ENCODE measurements around the gene SLC6A2. TPM values are rescaled to one million over a fixed set of nuclear protein-coding genes. Genes with fewer than 3 reads are reported as not detected.

The SLC6A2 gene
- total RNA-seq, 1 donor from 2014 or later: under 0.01 TPM

GRCh38 chr16:55671206-55671973 is 15.6 kb downstream of the SLC6A2 start:
- no peak for DNase-seq (ENCODE audit: low read depth in 2 of 2)

DNA sequence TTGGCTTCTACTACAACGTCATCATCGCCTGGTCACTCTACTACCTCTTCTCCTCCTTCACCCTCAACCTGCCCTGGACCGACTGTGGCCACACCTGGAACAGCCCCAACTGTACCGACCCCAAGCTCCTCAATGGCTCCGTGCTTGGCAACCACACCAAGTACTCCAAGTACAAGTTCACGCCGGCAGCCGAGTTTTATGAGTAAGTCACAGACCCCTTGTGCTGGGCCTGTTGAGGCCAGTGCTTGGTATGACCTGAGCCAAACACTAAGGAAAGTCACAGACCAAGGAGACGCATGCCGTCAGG is 16.1 kb downstream of the SLC6A2 start:
- no peak for DNase-seq (ENCODE audit: low read depth in 2 of 2)

DNA sequence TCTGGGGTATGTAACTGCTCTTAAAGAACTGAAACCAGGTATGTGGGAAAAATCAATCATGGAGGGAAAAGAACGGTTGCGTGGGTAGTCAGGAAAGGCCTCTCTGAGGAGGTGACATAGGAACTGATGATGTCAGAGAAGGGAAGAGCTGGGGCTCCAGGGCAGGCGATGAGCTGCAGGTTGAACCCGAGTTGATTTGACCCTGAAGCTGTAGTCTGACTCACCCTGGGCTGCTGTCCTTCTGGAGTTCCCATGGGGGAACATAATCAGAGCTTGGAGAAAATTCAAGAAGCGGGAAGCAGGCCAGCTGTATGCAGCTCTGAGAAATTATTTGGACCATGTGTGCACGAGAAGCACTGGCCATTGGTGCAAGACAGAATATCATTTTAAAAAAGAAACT is 16.7 kb downstream of the SLC6A2 start:
- DNase-seq (ENCODE audit: low read depth in 2 of 2): no peak

DNA sequence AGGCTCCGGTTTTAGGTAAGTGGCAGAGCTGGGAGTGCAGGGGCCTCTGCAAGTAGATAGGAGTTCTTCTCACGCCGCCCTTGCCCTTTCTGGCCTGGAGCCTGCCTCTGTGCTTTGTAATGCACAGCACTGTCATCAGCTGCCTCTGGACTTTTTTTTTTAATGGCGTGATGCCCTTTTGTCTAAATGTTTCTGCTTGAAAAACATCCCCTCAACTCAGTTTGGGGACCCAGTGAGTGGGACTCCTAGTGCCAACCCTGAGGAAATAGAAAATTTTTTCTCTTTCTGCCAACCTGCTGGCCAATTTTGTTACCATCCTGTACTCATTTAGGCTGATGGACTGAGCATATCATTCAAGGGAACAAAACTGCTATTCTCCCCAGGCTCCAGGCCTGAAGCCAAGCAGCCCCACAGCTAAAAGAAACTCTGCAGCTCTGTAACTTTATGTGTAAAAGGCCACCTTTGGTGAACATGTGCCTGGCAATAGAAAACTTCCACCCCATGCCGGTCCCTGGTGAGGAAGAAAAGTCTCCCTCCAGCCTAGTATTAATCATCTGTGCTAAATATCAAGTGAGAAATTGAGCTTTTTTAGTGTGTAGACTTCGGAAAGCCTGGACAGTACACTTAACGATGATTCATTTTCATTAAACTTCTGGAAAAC is 22.5 kb downstream of the SLC6A2 start:
- no peak for DNase-seq (ENCODE audit: low read depth in 2 of 2)

DNA sequence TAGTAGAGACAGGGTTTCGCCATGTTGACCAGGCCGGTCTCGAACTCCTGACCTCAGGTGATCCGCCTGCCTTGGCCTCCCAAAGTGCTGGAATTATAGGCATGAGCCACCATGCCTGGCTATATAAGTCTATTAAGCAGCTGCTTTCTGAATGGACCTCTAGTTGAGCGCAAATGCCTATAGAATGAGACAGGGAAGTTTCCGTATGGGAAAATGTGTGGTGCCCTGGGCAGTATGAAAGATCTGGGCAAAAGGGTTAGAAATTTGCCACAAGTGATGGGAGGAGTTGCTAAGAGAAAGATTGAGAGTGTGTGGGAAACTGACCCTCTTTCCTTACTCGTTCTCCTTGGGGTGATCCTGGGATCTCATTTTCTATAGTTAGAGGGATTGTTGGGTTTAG is 26.3 kb downstream of the SLC6A2 start:
- no peak for DNase-seq (ENCODE audit: low read depth in 2 of 2)

DNA sequence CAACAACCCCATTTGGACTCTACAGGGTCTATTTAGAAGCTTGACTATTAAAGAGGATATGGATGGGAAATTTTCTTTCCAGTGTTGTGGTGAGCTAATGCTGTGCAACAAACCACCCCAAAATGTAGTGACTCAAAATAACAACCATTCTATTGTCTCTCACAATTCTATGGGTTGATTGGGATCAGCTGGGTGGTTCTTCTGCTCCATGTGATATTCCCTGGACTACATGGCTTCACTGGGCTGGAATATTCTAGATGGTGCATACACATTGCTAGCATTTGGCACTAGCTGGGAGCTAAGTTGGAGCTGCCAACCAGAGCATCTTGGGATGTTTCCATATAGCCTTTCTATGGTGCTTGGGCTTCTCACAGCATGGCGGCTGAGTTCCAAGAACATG is 30.2 kb downstream of the SLC6A2 start:
- DNase-seq (ENCODE audit: low read depth in 2 of 2): no peak

DNA sequence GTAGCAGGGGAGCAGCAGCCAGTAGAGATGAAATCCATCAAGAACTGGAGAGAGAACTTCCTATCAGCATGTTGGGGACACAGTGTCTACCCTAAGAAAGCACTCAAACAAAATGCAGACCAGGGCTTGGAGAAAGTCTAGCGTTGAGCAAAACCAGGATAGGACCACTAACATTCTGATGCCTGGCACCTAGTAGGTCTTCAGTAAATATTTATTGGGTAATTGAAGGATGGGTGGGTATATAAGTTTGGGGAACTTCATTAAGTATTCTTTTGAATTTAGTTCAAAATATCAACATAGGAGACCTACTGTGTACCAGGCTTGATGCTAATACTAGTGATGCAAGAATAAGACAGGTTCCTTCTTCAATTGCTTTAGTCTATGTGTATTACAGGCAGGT is 30.9 kb downstream of the SLC6A2 start:
- no peak for DNase-seq (ENCODE audit: low read depth in 2 of 2)

- DNase-seq (ENCODE audit: low read depth in 2 of 2): no peak
These were observed 32.0 kb downstream of the SLC6A2 start for GRCh38 chr16:55687802-55688201.

DNA sequence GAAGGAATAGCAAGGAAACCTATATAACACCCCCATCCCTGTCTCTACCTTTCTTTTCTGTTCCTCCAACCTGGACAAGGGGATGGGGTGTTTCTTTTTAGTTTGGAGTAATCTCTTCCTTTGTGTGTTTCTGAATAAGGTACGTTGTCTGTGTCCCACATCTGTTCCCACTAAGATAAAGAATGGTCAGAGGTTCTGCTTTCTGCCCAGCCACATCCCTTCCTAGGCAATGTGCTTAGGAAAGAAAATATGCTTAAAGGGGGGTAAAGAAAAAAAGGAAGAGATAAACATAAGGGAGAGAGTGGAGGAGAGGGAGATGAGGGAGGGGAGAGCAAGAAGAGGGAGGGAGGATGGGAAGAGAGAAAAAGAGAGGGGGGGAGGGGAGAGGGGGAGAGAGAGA is 35.1 kb downstream of the SLC6A2 start:
- no peak for DNase-seq (ENCODE audit: low read depth in 2 of 2)

DNA sequence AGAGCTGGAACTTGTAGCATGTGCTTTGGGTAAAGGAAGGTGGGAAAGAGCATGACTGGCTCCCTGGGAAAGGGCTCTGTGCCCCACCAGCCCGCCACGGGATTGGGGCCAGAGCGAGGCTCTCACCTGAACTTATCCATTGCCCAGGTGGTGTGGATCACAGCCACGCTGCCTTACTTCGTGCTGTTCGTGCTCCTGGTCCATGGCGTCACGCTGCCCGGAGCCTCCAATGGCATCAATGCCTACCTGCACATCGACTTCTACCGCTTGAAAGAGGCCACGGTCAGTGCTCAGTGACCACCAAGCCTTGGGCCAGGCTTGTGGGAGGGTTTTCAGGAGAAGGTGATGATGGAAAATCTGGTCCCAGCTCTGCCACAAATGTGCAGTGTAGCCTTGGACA is 36.0 kb downstream of the SLC6A2 start:
- DNase-seq (ENCODE audit: low read depth in 2 of 2): no peak

DNA sequence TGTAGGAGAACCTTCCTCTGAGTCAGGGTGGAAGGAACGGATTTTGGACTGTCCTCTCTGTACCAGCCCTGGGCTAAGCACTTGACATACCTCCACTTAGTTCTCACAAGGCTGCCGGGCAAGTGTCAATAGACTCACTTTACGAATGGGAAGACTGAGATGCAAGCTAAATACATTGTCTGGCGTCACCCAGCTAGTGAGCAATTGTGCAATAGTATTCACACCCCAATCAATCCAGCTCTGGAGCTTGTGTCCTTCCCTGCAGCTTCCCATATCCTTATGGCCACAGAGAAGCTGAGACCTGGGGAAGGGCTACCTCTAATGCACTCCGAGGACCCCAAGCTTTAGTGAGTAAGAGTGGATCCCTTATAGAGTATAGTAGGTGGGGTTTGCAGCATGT is 39.8 kb downstream of the SLC6A2 start:
- DNase-seq (ENCODE audit: low read depth in 2 of 2): no peak

- no peak for DNase-seq (ENCODE audit: low read depth in 2 of 2)
These were observed 42.1 kb downstream of the SLC6A2 start for GRCh38 chr16:55697867-55698266.

DNA sequence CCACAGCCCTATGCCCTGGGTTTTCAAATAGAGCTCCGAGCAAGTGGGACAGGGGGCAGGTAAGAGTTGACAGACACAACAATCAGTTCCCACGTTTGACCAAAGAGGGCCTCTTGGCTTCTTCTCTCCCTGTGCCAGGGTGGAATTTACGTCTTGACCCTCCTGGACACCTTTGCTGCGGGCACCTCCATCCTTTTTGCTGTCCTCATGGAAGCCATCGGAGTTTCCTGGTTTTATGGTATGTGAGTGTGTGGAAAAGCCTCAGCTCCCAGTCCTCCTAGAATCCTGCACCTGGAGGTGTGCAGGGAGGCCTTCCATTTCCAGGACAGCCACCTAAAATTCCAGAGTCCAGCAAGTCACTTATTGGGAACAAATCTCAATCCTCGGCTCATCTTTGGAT is 42.5 kb downstream of the SLC6A2 start:
- DNase-seq (ENCODE audit: low read depth in 2 of 2): no peak

GRCh38 chr16:55698946-55699345 is 43.2 kb downstream of the SLC6A2 start:
- DNase-seq (ENCODE audit: low read depth in 2 of 2): no peak

DNA sequence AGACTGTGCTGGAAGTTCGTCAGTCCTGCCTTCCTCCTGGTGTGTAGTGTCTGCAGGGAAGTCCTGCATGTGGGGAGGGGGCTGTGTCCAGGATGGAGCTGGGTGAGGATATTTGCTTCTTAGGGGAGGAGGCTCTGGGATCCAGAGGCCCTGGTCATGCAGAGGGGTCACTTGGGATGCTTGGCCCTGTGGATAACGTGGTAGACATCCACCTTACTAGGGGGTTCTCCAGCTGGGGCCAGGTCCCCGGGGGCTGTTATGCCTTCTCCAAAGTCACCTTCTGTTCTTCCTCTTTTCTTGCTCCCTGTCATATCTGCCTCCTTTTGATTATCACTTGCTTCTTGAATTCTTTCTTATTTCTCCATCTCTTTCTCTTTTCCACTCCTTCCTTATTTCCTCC is 43.8 kb downstream of the SLC6A2 start:
- no peak for DNase-seq (ENCODE audit: low read depth in 2 of 2)

DNA sequence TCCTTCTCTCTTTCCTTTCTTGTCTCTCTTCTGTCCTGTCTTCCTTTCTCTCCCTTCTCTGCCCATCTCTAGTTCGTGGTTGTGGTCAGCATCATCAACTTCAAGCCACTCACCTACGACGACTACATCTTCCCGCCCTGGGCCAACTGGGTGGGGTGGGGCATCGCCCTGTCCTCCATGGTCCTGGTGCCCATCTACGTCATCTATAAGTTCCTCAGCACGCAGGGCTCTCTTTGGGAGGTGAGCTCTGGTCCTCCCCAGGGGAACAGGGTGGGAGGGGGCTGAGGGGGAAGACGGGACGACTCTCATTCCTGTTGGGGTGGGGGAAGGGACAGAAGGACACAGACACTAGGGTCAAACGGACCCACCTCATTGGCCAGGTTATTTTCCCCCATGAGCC is 44.3 kb downstream of the SLC6A2 start:
- DNase-seq (ENCODE audit: low read depth in 2 of 2): no peak

GRCh38 chr16:55700961-55701360 is 45.2 kb downstream of the SLC6A2 start:
- peak in 1 of 2 donors; percentile 3 for DNase-seq (ENCODE audit: low read depth in 2 of 2)

- DNase-seq (ENCODE audit: low read depth in 2 of 2): peak; percentile 30 to 56
These were observed 45.9 kb downstream of the SLC6A2 start for GRCh38 chr16:55701442-55702319.

- peak; percentile 69 to 76 for DNase-seq (ENCODE audit: low read depth in 2 of 2)
These were observed 47.5 kb downstream of the SLC6A2 start for GRCh38 chr16:55703003-55704001.

GRCh38 chr16:55706739-55707384 is 51.1 kb downstream of the SLC6A2 start:
- DNase-seq (ENCODE audit: low read depth in 2 of 2): no peak

DNA sequence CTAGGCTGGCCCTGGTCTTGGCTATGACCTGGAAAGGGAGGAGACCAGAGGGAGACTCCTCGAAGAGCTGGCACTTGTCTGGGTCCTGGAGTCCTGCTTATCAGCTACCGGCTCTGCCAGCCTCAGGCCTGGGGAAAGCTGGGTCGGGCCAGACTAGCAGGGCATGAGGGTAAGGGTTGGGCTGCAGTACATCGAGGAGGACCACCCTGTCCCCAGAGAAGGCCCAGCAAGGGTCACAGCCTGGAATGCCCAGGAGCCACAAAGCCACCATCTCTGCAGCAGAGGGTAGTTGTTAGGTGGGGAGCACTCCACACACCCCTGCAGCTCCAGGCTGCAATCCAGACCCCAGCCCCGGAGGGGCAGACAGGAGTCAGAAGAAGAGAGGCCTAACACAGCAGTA is 54.0 kb downstream of the SLC6A2 start:
- no peak for DNase-seq (ENCODE audit: low read depth in 2 of 2)
